ENCODE results near the gene KCNIP4. TPM values are rescaled to one million over a fixed set of nuclear protein-coding genes. Genes with fewer than 3 reads are reported as not detected.

Gene KCNIP4
- total and polyA plus RNA-seq, 2 experiments from 2014 or later = 0.14 to 0.63 TPM

DNA sequence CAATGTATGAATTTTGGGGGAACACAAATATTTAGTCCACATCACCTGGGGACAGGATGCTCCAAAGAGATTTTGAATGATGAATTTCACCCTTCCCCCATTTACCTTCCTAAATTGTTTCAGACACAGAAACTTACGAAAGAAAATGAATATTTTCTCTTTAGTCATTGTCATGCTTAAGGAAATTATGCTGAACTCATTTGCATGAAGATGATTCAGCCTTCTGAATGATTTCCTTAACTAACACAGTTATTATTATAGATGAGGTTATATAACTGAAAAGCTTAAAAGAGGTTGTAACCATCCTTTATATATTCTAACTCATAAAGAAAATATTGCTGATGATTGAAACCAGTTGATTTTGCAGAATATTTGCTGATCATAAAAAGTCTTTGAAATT, 61.1 kb downstream of the KCNIP4 start:
- ATAC-seq (no peak), DNase-seq (ENCODE audit: low spot score) (no peak)
- Histone ChIP-seq H3K36me3 (ENCODE audit: insufficient read depth) (no peaks in the 10 kb centered on the region), H3K27me3 (ENCODE audit: insufficient read depth) (no peaks in the 10 kb centered on the region), H3K27ac (ENCODE audit: low read depth) (no peak overlapping the region), H3K4me3 (no peak overlapping the region), H2AFZ (no peak overlapping the region), H3K4me2 (no peak overlapping the region), H3K79me2 (replicated peaks; ENCODE audit: insufficient read depth) (no peaks in the 10 kb centered on the region), H4K20me1 (replicated peaks; ENCODE audit: insufficient read depth) (no peaks in the 10 kb centered on the region), H3K4me1 (ENCODE audit: insufficient read depth) (no peaks in the 10 kb centered on the region), H3F3A (replicated peaks; ENCODE audit: low read depth) (no peaks in the 10 kb centered on the region), H3K9me2 (ENCODE audit: insufficient read depth) (no peaks in the 10 kb centered on the region)
- H3K27me3 Mint-ChIP-seq (ENCODE audit: insufficient read depth, low read depth, poor library complexity) = no peaks in the 10 kb centered on the region
- H3K36me3 Mint-ChIP-seq (ENCODE audit: low read depth) = no peaks in the 10 kb centered on the region
- no peaks in the 10 kb centered on the region for H3K9me3 Mint-ChIP-seq
- H3K27ac Mint-ChIP-seq = no peak overlapping the region
- TF ChIP-seq ZNF114 (CRISPR knock-in tag; IDR thresholded peaks at IDR 0.05) (no peak), ZNF331 (CRISPR knock-in tag; IDR thresholded peaks at IDR 0.05; ENCODE audit: low read depth) (no peak), CREB1 (CRISPR knock-in tag; IDR thresholded peaks at IDR 0.05; ENCODE audit: low read depth) (no peak), JUNB (IDR thresholded peaks at IDR 0.05; ENCODE audit: unreplicated experiment) (no peak)
- TF ChIP-seq, protein P1, sequence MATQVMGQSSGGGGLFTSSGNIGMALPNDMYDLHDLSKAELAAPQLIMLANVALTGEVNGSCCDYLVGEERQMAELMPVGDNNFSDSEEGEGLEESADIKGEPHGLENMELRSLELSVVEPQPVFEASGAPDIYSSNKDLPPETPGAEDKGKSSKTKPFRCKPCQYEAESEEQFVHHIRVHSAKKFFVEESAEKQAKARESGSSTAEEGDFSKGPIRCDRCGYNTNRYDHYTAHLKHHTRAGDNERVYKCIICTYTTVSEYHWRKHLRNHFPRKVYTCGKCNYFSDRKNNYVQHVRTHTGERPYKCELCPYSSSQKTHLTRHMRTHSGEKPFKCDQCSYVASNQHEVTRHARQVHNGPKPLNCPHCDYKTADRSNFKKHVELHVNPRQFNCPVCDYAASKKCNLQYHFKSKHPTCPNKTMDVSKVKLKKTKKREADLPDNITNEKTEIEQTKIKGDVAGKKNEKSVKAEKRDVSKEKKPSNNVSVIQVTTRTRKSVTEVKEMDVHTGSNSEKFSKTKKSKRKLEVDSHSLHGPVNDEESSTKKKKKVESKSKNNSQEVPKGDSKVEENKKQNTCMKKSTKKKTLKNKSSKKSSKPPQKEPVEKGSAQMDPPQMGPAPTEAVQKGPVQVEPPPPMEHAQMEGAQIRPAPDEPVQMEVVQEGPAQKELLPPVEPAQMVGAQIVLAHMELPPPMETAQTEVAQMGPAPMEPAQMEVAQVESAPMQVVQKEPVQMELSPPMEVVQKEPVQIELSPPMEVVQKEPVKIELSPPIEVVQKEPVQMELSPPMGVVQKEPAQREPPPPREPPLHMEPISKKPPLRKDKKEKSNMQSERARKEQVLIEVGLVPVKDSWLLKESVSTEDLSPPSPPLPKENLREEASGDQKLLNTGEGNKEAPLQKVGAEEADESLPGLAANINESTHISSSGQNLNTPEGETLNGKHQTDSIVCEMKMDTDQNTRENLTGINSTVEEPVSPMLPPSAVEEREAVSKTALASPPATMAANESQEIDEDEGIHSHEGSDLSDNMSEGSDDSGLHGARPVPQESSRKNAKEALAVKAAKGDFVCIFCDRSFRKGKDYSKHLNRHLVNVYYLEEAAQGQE (IDR thresholded peaks at IDR 0.05; ENCODE audit: unreplicated experiment) = no peak
- TF ChIP-seq, protein P2, sequence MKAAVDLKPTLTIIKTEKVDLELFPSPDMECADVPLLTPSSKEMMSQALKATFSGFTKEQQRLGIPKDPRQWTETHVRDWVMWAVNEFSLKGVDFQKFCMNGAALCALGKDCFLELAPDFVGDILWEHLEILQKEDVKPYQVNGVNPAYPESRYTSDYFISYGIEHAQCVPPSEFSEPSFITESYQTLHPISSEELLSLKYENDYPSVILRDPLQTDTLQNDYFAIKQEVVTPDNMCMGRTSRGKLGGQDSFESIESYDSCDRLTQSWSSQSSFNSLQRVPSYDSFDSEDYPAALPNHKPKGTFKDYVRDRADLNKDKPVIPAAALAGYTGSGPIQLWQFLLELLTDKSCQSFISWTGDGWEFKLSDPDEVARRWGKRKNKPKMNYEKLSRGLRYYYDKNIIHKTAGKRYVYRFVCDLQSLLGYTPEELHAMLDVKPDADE (IDR thresholded peaks at IDR 0.05) = no peak
- TF ChIP-seq, protein P3, sequence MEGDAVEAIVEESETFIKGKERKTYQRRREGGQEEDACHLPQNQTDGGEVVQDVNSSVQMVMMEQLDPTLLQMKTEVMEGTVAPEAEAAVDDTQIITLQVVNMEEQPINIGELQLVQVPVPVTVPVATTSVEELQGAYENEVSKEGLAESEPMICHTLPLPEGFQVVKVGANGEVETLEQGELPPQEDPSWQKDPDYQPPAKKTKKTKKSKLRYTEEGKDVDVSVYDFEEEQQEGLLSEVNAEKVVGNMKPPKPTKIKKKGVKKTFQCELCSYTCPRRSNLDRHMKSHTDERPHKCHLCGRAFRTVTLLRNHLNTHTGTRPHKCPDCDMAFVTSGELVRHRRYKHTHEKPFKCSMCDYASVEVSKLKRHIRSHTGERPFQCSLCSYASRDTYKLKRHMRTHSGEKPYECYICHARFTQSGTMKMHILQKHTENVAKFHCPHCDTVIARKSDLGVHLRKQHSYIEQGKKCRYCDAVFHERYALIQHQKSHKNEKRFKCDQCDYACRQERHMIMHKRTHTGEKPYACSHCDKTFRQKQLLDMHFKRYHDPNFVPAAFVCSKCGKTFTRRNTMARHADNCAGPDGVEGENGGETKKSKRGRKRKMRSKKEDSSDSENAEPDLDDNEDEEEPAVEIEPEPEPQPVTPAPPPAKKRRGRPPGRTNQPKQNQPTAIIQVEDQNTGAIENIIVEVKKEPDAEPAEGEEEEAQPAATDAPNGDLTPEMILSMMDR (conservative IDR thresholded peaks at IDR 0.05; ENCODE audit: low read depth in 2 of 2) = no peak
- no peak overlapping the region for H3K4me3 Mint-ChIP-seq
- H3K4me1 Mint-ChIP-seq = no peaks in the 10 kb centered on the region

DNA sequence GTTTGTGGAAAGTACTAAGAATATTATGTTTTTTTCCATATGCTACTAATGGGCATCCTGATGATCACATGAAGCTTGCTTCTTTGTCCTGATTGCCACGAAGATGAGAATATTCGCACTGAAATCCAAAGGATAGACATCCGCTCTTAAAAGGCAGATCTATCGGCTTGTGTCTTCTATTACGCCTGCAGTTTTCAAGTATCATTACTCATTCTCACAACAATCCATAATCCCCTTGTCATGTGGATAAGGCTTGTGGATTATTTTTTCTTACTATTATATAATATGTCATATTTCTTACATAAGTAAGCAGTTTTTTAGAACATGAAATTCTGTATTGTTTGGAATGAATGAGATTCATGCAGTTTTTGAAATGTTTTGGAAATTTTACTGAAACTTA, 62.8 kb downstream of the KCNIP4 start:
- Mint-ChIP-seq H3K36me3 (ENCODE audit: low read depth) (no peaks in the 10 kb centered on the region), H3K27ac (no peak overlapping the region), H3K9me3 (no peaks in the 10 kb centered on the region), H3K4me3 (no peak overlapping the region), H3K4me1 (no peaks in the 10 kb centered on the region), H3K27me3 (ENCODE audit: insufficient read depth, low read depth, poor library complexity) (no peaks in the 10 kb centered on the region)
- no peak overlapping the region for H2AFZ ChIP-seq
- H3K36me3 ChIP-seq (ENCODE audit: insufficient read depth) = no peaks in the 10 kb centered on the region
- no peaks in the 10 kb centered on the region for H3K27me3 ChIP-seq (ENCODE audit: insufficient read depth)
- H3K4me1 ChIP-seq (ENCODE audit: insufficient read depth) = no peaks in the 10 kb centered on the region
- no peaks in the 10 kb centered on the region for H4K20me1 ChIP-seq (replicated peaks; ENCODE audit: insufficient read depth)
- H3K4me3 ChIP-seq = no peak overlapping the region
- H3K27ac ChIP-seq (ENCODE audit: low read depth) = no peak overlapping the region
- H3K9me2 ChIP-seq (ENCODE audit: insufficient read depth) = no peaks in the 10 kb centered on the region
- no peak for ATAC-seq
- no peaks in the 10 kb centered on the region for H3K79me2 ChIP-seq (replicated peaks; ENCODE audit: insufficient read depth)
- H3F3A ChIP-seq (replicated peaks; ENCODE audit: low read depth) = no peaks in the 10 kb centered on the region
- no peak for DNase-seq (ENCODE audit: low spot score)
- H3K4me2 ChIP-seq = no peak overlapping the region
- TF ChIP-seq, protein P2 (IDR thresholded peaks at IDR 0.05) = no peak
- TF ChIP-seq, protein P4, sequence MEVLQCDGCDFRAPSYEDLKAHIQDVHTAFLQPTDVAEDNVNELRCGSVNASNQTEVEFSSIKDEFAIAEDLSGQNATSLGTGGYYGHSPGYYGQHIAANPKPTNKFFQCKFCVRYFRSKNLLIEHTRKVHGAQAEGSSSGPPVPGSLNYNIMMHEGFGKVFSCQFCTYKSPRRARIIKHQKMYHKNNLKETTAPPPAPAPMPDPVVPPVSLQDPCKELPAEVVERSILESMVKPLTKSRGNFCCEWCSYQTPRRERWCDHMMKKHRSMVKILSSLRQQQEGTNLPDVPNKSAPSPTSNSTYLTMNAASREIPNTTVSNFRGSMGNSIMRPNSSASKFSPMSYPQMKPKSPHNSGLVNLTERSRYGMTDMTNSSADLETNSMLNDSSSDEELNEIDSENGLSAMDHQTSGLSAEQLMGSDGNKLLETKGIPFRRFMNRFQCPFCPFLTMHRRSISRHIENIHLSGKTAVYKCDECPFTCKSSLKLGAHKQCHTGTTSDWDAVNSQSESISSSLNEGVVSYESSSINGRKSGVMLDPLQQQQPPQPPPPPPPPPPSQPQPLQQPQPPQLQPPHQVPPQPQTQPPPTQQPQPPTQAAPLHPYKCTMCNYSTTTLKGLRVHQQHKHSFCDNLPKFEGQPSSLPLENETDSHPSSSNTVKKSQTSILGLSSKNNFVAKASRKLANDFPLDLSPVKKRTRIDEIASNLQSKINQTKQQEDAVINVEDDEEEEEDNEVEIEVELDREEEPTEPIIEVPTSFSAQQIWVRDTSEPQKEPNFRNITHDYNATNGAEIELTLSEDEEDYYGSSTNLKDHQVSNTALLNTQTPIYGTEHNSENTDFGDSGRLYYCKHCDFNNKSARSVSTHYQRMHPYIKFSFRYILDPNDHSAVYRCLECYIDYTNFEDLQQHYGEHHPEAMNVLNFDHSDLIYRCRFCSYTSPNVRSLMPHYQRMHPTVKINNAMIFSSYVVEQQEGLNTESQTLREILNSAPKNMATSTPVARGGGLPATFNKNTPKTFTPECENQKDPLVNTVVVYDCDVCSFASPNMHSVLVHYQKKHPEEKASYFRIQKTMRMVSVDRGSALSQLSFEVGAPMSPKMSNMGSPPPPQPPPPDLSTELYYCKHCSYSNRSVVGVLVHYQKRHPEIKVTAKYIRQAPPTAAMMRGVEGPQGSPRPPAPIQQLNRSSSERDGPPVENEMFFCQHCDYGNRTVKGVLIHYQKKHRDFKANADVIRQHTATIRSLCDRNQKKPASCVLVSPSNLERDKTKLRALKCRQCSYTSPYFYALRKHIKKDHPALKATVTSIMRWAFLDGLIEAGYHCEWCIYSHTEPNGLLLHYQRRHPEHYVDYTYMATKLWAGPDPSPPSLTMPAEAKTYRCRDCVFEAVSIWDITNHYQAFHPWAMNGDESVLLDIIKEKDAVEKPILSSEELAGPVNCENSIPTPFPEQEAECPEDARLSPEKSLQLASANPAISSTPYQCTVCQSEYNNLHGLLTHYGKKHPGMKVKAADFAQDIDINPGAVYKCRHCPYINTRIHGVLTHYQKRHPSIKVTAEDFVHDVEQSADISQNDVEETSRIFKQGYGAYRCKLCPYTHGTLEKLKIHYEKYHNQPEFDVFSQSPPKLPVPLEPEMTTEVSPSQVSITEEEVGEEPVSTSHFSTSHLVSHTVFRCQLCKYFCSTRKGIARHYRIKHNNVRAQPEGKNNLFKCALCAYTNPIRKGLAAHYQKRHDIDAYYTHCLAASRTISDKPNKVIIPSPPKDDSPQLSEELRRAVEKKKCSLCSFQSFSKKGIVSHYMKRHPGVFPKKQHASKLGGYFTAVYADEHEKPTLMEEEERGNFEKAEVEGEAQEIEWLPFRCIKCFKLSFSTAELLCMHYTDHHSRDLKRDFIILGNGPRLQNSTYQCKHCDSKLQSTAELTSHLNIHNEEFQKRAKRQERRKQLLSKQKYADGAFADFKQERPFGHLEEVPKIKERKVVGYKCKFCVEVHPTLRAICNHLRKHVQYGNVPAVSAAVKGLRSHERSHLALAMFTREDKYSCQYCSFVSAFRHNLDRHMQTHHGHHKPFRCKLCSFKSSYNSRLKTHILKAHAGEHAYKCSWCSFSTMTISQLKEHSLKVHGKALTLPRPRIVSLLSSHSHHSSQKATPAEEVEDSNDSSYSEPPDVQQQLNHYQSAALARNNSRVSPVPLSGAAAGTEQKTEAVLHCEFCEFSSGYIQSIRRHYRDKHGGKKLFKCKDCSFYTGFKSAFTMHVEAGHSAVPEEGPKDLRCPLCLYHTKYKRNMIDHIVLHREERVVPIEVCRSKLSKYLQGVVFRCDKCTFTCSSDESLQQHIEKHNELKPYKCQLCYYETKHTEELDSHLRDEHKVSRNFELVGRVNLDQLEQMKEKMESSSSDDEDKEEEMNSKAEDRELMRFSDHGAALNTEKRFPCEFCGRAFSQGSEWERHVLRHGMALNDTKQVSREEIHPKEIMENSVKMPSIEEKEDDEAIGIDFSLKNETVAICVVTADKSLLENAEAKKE (CRISPR knock-in tag; IDR thresholded peaks at IDR 0.05) = no peak
